Natural killer cell (primary cell): ENCODE results near the gene AP3D1. TPM values are rescaled to one million over a fixed set of nuclear protein-coding genes. Genes with fewer than 3 reads are reported as not detected.

Experiments
- ATAC-seq, 3 donors: fragments of 150-1000 bp in 2 of 3; fragments of 200-7000 bp in 1 of 3; cut with Tn5 transposase; 1 replicate in 1 of 3; 2 replicates in 2 of 3; pipeline ENCODE4 v1.10.0; 2021; ENCODE audit warnings: mild to moderate bottlenecking in 2 of 3, moderate library complexity in 2 of 3
- DNase-seq, 2 donors: peaks; one replicate each; pipeline versions ENCODE4 v3.0.0 to v3.0.0-alpha.2; 2013 to 2021; ENCODE audit warnings: mixed read lengths in 1 of 2
- H3K27ac ChIP-seq: one replicate; pipeline ENCODE4 v1.5.1; 2013; ENCODE audit warnings: mild to moderate bottlenecking, low read length
- H3K27me3 ChIP-seq: one replicate; pipeline ENCODE4 v1.6.1; 2013; ENCODE audit warnings: low read length; ENCODE audit not compliant: control insufficient read depth, insufficient read depth
- H3K36me3 ChIP-seq: one replicate; pipeline ENCODE4 v1.6.1; 2013; ENCODE audit warnings: low read length; ENCODE audit not compliant: control insufficient read depth, insufficient read depth
- H3K4me1 ChIP-seq: one replicate; pipeline ENCODE4 v1.6.1; 2013; ENCODE audit warnings: low read length; ENCODE audit not compliant: control insufficient read depth, insufficient read depth
- H3K4me3 ChIP-seq: one replicate; pipeline ENCODE4 v1.5.1; 2013; ENCODE audit warnings: low read length
- H3K9me3 ChIP-seq: one replicate; pipeline ENCODE4 v1.6.1; 2013; ENCODE audit warnings: low read length; ENCODE audit not compliant: control insufficient read depth, insufficient read depth
- H3K27ac Mint-ChIP-seq, 2 donors: one replicate each; pipeline ENCODE4 v1.8.0; 2022; ENCODE audit warnings: mild to moderate bottlenecking in 2 of 2, mixed read lengths in 2 of 2, moderate library complexity in 1 of 2
- H3K27me3 Mint-ChIP-seq, 2 donors: one replicate each; pipeline ENCODE4 v1.8.0; 2022; ENCODE audit warnings: low read depth in 2 of 2, mixed read lengths in 2 of 2
- H3K36me3 Mint-ChIP-seq: one replicate; pipeline ENCODE4 v1.8.0; 2022; ENCODE audit warnings: mixed read lengths
- H3K4me1 Mint-ChIP-seq, 2 donors: one replicate each; pipeline ENCODE4 v1.8.0; 2022; ENCODE audit warnings: mixed read lengths in 2 of 2
- H3K4me3 Mint-ChIP-seq: one replicate; pipeline ENCODE4 v1.8.0; 2022; ENCODE audit warnings: mild to moderate bottlenecking, moderate library complexity, mixed read lengths
- H3K9me3 Mint-ChIP-seq, 2 donors: one replicate each; pipeline ENCODE4 v1.8.0; 2022; ENCODE audit warnings: mixed read lengths in 2 of 2
- WGBS: methylation state at CpG from one replicate; pipeline ENCODE4 v1.1.7; 2013; ENCODE audit warnings: missing lambda C conversion rate; ENCODE audit not compliant: insufficient coverage; 5-methylcytosine and 5-hydroxymethylcytosine counted together
- intact Hi-C: fragments of 100-400 bp; cut with micrococcal nuclease; formaldehyde crosslinking; loops from one replicate; pipeline ENCODE4 v1.14.2; 2022
- total RNA-seq, 4 donors: library from RNA; stranded (reverse); fragments of 120-200 nt in 1 of 4; gene quantifications; one replicate each; pipeline versions ENCODE4 v1.2.3 to v1.2.4, GENCODE V29; 2013 to 2022
- TF ChIP-seq, protein P1 (sequence below): fragments of 200-600 bp; IDR thresholded peaks from one replicate; pipeline ENCODE4 v1.8.0; 2022; ENCODE audit warnings: antibody characterized with exemption

Gene AP3D1
- total RNA-seq, 3 donors from 2014 or later (not counting 1 experiment from before 2014, with no cell fraction given): 74.6 to 93.1 (median 87.5) TPM

DNA sequence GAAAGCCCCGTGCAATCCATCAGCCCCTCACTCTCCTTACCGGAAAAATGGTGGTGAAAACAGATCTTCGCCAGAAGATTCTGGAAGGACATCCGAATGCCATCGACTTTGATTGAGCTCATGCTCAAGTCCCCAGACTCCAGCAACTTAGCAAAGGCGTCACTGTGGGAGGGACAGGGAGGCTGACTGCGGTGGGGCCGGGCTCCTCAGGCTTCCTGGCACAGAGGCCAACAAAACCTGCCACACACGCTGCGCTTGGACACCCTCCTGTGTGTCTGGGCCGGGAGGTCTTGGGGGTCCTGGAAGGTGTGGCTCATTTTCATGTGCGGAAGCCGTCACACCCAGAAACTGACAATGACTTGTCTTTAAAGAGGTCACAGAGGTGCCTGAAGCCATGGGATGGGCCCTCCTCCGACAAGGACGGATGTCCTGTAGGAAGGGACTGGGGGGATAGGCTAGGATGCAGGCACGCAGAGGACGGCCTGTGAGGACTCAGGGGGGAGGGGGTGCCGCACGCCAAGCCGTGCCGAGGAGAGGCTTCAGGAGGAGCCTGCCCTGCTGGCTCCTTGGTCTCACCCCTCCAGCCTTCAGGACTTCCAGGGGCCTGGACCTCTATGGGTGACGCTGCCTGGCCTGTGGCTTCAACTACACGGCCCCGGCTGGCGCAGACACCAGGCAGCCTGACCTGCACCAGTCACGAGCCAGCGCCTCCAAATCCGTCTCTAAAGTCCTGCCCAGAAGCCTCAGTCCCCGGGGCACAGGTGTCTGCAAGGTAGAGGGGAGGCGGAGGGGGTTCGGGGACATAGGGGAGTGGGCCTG is 42.1 kb downstream of the AP3D1 start:
- no peaks in the 10 kb centered on the region for H3K27me3 ChIP-seq
- 94% methylated on average over 31 of the region's 31 CpGs for WGBS
- H3K27ac ChIP-seq: no peak overlapping the region
- Mint-ChIP-seq H3K27me3 (no peaks in the 10 kb centered on the region), H3K4me3 (no peak overlapping the region), H3K4me1 (peaks cover 12 to 19% of the 10 kb centered on the region in 2 donors), H3K27ac (no peak overlapping the region), H3K9me3 (no peaks in the 10 kb centered on the region), H3K36me3 (no peaks in the 10 kb centered on the region)
- peaks cover 71% of the 10 kb centered on the region for H3K36me3 ChIP-seq
- peaks cover 26% of the 10 kb centered on the region for H3K4me1 ChIP-seq
- intact Hi-C loops: no loop called here
- no peak for DNase-seq
- no peak overlapping the region for H3K4me3 ChIP-seq
- peaks cover 12% of the 10 kb centered on the region for H3K9me3 ChIP-seq
- no peak for ATAC-seq
- TF ChIP-seq, protein P1, sequence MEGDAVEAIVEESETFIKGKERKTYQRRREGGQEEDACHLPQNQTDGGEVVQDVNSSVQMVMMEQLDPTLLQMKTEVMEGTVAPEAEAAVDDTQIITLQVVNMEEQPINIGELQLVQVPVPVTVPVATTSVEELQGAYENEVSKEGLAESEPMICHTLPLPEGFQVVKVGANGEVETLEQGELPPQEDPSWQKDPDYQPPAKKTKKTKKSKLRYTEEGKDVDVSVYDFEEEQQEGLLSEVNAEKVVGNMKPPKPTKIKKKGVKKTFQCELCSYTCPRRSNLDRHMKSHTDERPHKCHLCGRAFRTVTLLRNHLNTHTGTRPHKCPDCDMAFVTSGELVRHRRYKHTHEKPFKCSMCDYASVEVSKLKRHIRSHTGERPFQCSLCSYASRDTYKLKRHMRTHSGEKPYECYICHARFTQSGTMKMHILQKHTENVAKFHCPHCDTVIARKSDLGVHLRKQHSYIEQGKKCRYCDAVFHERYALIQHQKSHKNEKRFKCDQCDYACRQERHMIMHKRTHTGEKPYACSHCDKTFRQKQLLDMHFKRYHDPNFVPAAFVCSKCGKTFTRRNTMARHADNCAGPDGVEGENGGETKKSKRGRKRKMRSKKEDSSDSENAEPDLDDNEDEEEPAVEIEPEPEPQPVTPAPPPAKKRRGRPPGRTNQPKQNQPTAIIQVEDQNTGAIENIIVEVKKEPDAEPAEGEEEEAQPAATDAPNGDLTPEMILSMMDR: no peak

DNA sequence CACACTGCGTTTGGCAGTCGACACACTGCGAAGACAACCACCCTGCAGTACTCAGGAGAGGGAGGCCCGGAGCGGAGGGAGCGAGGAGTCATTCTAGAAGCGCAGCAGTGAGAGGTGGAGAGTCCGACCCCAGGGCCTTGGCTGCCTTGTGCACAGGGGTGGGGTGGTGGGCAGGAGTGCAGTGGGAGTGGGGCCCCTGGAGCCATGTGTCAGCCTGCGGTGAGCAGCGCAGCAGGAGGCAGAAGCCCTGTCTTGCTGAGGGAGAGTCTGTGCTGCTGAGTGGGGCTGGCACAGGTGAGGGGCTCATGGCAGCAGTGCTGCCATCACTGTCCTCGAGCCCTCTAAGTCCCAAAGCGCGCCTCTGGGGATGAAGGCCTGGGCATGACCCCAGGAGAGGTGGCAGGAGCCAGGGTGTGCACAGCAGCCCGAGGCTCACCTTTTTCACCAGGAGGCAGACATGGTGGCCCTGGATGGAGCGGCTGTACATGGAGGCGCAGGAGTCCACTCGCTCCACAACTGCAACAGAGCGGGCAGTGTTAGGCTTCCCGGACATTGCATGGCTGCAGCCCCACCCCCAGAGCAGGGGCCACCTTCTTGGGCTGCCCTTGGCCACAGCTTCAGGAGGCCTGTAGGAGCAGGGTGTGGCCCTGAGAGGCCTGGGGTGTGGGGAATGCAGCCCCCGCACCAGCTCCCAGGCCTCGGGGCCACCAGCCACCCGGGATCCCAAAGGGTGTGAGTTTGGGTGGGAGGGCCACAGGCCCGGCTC is 42.9 kb downstream of the AP3D1 start:
- DNase-seq (no peak), ATAC-seq (no peak)
- intact Hi-C loops: no loop called here
- Histone ChIP-seq H3K4me3 (no peak overlapping the region), H3K27ac (no peak overlapping the region), H3K27me3 (no peaks in the 10 kb centered on the region), H3K36me3 (peaks cover 64% of the 10 kb centered on the region), H3K9me3 (peaks cover 12% of the 10 kb centered on the region), H3K4me1 (peaks cover 26% of the 10 kb centered on the region)
- H3K4me1 Mint-ChIP-seq: peaks cover 15 to 21% of the 10 kb centered on the region in 2 donors
- WGBS: 97% methylated on average over 23 of the region's 23 CpGs
- H3K9me3 Mint-ChIP-seq: no peaks in the 10 kb centered on the region
- H3K27ac Mint-ChIP-seq: no peak overlapping the region
- TF ChIP-seq, protein P1: no peak
- no peak overlapping the region for H3K4me3 Mint-ChIP-seq
- H3K36me3 Mint-ChIP-seq: no peaks in the 10 kb centered on the region
- H3K27me3 Mint-ChIP-seq: no peaks in the 10 kb centered on the region

DNA sequence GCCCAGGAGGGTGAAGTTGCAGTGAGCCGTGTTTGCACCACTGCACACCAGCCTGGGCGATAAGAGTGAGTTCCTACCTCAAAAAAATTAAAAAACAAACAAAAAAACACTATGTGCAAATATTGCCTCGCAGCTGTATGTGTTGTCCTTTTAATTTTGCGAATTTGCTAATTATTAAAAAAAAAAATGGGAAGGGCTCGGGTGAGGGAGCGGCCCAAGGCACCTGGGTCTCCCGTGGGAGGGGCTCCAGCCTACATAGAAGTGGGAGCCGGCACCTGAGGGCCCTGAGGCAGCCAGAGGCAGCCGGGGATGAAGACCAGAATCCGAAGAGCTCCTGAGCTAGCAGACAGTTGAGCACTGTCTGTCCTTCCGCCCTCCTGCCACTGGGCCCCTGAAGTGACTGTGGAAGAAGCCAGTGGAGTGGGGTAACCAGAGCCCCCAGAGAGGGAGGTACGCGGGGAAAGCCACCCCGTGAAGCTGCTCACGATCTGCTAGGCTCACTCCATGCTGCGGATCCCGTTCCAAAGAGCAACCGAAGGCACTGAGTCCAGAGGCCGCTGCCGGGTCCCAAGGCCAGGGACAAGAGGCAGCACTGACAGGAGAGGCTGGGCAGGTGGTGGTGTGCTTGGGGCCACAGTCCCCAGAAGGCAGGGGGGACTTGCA is 48.2 kb downstream of the AP3D1 start:
- Mint-ChIP-seq H3K27ac (no peak overlapping the region), H3K4me3 (no peak overlapping the region), H3K36me3 (no peaks in the 10 kb centered on the region), H3K27me3 (no peaks in the 10 kb centered on the region), H3K4me1 (peaks cover 4 to 12% of the 10 kb centered on the region in 2 donors), H3K9me3 (no peaks in the 10 kb centered on the region)
- DNase-seq (no peak), ATAC-seq (no peak)
- no peaks in the 10 kb centered on the region for H3K27me3 ChIP-seq
- no peak overlapping the region for H3K27ac ChIP-seq
- H3K9me3 ChIP-seq: peaks cover 12% of the 10 kb centered on the region
- WGBS: 94% methylated on average over 20 of the region's 20 CpGs
- peaks cover 45% of the 10 kb centered on the region for H3K36me3 ChIP-seq
- intact Hi-C loops: no loop called here
- H3K4me1 ChIP-seq: no peaks in the 10 kb centered on the region
- TF ChIP-seq, protein P1: no peak
- H3K4me3 ChIP-seq: no peak overlapping the region
